HEK293 (cell line): ENCODE measurements around the gene ZNHIT2.
A peak's percentile ranks its signal among the peaks of the same experiment; 100 is the strongest.

Experiments
- CTCF ChIA-PET: fragments of 350-600 bp; formaldehyde crosslinking; extraction: SDS; loops from one replicate; lab custom pipeline; 2021; ENCODE audit warnings: antibody characterized with exemption; lab: Yijun Ruan, JAX
- POLR2A ChIA-PET: fragments of 300-600 bp; formaldehyde crosslinking; extraction: SDS; loops from one replicate; lab custom pipeline; 2020; ENCODE audit warnings: antibody characterized with exemption, inconsistent platforms; lab: Yijun Ruan, JAX
- H3K27ac ChIP-seq: fragments of 200-500 bp; sonication (Bioruptor generic); 2 replicates; pipeline ENCODE4 v1.5.1; 2014; ENCODE audit warnings: low read depth, low read length, control low read depth, inconsistent platforms; ENCODE audit errors: extremely low read depth
- H3K36me3 ChIP-seq, 2 experiments: fragments of 200-500 bp in 1 of 2; sonication (Bioruptor generic) in 1 of 2; 1 replicate in 1 of 2; 2 replicates in 1 of 2; pipeline ENCODE4 v1.5.1; 2014 to 2017; ENCODE audit warnings: inconsistent platforms in 2 of 2, low read length in 2 of 2; ENCODE audit not compliant: control insufficient read depth in 2 of 2, insufficient read depth in 1 of 2
- H3K4me1 ChIP-seq: fragments of 200-500 bp; sonication (Bioruptor generic); 2 replicates; pipeline ENCODE4 v1.5.1; 2014; ENCODE audit warnings: mild to moderate bottlenecking, low read length, inconsistent platforms; ENCODE audit not compliant: control insufficient read depth, insufficient read depth
- H3K4me3 ChIP-seq: 2 replicates; pipeline ENCODE4 v1.5.1; 2011; ENCODE audit warnings: low read depth, mild to moderate bottlenecking, control low read depth, low read length, moderate library complexity
- H3K9me3 ChIP-seq: fragments of 200-500 bp; sonication (Bioruptor generic); 2 replicates; pipeline ENCODE4 v1.5.1; 2014; ENCODE audit warnings: low read depth, low read length, inconsistent platforms; ENCODE audit not compliant: control insufficient read depth, insufficient read depth
- BCL11A ChIP-seq: fragments of 450-650 bp; formaldehyde crosslinking; IDR thresholded peaks from 2 replicates; pipeline ENCODE4 v1.5.1; 2016; ENCODE audit warnings: low read depth, missing biosample characterization, missing genetic modification characterization
- SP2 ChIP-seq: fragments of 450-650 bp; formaldehyde crosslinking; IDR thresholded peaks from 2 replicates; pipeline ENCODE4 v1.5.1; 2016; ENCODE audit warnings: missing biosample characterization, missing genetic modification characterization
- YY1 ChIP-seq: fragments of 450-650 bp; formaldehyde crosslinking; IDR thresholded peaks from 2 replicates; pipeline ENCODE4 v1.5.1; 2018; ENCODE audit warnings: missing biosample characterization, missing genetic modification characterization
- ZNF202 ChIP-seq: fragments of 450-650 bp; formaldehyde crosslinking; IDR thresholded peaks from 2 replicates; pipeline ENCODE4 v1.5.1; 2016; ENCODE audit warnings: missing biosample characterization, missing genetic modification characterization, borderline replicate concordance
- ZNF324 ChIP-seq: fragments of 450-650 bp; formaldehyde crosslinking; IDR thresholded peaks from 2 replicates; pipeline ENCODE4 v1.5.1; 2016; ENCODE audit warnings: missing biosample characterization, missing genetic modification characterization
- ZNF654 ChIP-seq: fragments of 450-650 bp; formaldehyde crosslinking; IDR thresholded peaks from 2 replicates; pipeline ENCODE4 v1.5.1; 2016; ENCODE audit warnings: low read depth, missing biosample characterization, missing genetic modification characterization
- ZNF785 ChIP-seq: fragments of 450-650 bp; formaldehyde crosslinking; IDR thresholded peaks from 2 replicates; pipeline ENCODE4 v1.5.1; 2016; ENCODE audit warnings: missing biosample characterization, missing genetic modification characterization
- TF ChIP-seq, protein P1 (sequence below): fragments of 450-650 bp; formaldehyde crosslinking; IDR thresholded peaks from 2 replicates; pipeline ENCODE4 v1.5.1; 2016; ENCODE audit warnings: missing biosample characterization, missing genetic modification characterization
- TF ChIP-seq, protein P2 (sequence below): fragments of 450-650 bp; formaldehyde crosslinking; conservative IDR thresholded peaks from 2 replicates; pipeline ENCODE4 v1.5.1; 2016; ENCODE audit warnings: low read depth, missing biosample characterization, missing genetic modification characterization

Gene ZNHIT2

DNA sequence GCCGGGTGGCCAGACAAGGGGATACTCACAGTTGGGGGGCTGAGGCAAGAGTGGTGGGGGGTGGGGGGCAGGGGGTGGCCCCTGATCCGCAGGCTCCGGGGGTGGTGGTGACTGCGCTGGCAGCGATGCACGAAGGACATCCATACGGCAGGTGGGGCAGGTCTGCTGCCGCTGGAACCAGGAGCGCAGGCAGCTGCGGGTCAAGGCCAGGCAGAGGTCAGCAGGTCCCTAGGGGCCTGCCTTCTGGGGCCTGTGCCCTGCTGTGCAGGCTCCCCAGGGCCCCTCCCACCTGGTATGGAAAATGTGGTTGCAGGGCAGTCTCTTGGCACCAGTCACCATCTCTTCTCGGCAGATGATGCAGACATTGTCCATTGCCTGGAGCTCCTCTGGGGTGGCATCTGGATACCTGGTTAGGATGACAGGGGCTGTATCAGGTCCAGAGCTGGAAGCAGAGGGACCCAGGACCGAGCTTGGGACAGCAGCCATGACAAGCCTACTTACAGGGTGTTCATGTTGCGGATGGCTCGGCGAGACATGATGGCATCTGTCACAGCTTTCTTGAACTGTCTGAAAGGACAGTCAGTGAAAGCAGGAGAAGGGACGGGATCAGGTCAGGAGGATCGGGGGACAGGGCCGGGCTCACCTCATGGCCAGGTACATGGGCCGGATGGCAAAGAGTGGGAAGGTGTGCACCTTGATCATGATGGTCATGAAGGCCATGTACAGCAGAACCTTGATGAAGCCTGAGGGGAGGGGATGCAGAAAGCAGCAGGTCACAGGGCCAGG, 13.3 kb upstream of the ZNHIT2 start (continued):
- no peak for TF ChIP-seq ZNF324
- no peak for TF ChIP-seq ZNF654 (tag by site-specific recombination)
- TF ChIP-seq BCL11A (tag by site-specific recombination) = no peak

DNA sequence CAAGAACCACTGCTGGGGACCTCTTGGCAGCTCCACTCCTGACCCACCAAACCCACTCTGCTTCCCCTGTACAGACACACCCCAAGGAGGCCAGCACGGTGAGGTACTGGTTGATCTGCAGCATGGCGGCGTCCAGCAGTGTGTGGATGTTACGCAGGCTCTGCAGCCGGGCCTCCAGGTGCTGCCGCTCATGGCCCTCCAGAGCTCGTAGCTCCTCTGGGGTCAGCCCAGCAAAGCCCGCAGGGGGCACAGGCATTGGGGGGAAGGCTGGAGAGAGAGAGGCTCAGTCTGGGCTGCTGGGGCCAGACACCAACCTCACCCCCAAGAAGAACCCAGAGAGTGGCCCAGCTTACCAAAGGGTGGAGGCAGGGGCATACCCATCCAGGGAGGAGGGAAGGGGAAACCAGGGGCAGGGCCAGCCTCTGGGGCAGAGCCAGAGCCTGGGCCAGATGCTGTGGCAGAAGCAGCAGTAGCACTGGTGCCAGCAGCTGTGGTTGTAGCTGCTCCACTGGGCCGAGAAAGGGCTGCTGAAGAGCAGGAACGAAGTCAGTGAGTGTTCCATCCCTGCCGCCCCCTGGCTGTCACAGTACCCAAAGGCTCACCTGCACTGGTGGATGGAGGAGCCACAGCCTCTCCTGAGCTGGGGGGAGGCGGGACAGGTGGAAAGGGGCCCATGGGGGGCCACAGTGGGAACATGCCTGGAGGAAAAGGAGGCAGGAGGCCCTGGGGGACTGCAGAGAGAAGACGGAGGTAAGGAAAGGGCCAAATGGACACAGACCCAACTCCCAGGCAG, 12.3 kb upstream of the ZNHIT2 start:
- H3K4me1 ChIP-seq = no peaks in the 10 kb centered on the region; the same call in 1 of the 2 replicates
- H3K36me3 ChIP-seq = peaks cover 0 to 82% of the 10 kb centered on the region in 2 experiments; a peak in 1 of 3 replicates
- TF ChIP-seq, protein P1, sequence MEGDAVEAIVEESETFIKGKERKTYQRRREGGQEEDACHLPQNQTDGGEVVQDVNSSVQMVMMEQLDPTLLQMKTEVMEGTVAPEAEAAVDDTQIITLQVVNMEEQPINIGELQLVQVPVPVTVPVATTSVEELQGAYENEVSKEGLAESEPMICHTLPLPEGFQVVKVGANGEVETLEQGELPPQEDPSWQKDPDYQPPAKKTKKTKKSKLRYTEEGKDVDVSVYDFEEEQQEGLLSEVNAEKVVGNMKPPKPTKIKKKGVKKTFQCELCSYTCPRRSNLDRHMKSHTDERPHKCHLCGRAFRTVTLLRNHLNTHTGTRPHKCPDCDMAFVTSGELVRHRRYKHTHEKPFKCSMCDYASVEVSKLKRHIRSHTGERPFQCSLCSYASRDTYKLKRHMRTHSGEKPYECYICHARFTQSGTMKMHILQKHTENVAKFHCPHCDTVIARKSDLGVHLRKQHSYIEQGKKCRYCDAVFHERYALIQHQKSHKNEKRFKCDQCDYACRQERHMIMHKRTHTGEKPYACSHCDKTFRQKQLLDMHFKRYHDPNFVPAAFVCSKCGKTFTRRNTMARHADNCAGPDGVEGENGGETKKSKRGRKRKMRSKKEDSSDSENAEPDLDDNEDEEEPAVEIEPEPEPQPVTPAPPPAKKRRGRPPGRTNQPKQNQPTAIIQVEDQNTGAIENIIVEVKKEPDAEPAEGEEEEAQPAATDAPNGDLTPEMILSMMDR (tag by site-specific recombination) = peak; percentile 20; the same call in 1 of the 2 replicates
- TF ChIP-seq YY1 (tag by site-specific recombination) = no peak
- TF ChIP-seq ZNF202 (tag by site-specific recombination) = no peak
- TF ChIP-seq SP2 (tag by site-specific recombination) = 0 out of 2 replicates have a peak, but pooled peaks have one; percentile 4
- TF ChIP-seq, protein P2, sequence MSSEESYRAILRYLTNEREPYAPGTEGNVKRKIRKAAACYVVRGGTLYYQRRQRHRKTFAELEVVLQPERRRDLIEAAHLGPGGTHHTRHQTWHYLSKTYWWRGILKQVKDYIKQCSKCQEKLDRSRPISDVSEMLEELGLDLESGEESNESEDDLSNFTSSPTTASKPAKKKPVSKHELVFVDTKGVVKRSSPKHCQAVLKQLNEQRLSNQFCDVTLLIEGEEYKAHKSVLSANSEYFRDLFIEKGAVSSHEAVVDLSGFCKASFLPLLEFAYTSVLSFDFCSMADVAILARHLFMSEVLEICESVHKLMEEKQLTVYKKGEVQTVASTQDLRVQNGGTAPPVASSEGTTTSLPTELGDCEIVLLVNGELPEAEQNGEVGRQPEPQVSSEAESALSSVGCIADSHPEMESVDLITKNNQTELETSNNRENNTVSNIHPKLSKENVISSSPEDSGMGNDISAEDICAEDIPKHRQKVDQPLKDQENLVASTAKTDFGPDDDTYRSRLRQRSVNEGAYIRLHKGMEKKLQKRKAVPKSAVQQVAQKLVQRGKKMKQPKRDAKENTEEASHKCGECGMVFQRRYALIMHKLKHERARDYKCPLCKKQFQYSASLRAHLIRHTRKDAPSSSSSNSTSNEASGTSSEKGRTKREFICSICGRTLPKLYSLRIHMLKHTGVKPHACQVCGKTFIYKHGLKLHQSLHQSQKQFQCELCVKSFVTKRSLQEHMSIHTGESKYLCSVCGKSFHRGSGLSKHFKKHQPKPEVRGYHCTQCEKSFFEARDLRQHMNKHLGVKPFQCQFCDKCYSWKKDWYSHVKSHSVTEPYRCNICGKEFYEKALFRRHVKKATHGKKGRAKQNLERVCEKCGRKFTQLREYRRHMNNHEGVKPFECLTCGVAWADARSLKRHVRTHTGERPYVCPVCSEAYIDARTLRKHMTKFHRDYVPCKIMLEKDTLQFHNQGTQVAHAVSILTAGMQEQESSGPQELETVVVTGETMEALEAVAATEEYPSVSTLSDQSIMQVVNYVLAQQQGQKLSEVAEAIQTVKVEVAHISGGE (tag by site-specific recombination) = no peak
- no peak overlapping the region for H3K4me3 ChIP-seq
- POLR2A ChIA-PET = interaction anchor here (2.0 to 2.5 kb wide), 2 partner anchors 8 to 52 kb away, joined by 7 to 24 read pairs; partner anchors contain the start of genes CAPN1, FAU and MRPL49
- H3K9me3 ChIP-seq = no peaks in the 10 kb centered on the region
- CTCF ChIA-PET = interaction anchor here (0.7 kb wide), 1 partner anchor 19 kb away, joined by 5 read pairs; no protein-coding TSS in a partner anchor
- H3K27ac ChIP-seq = no peak overlapping the region

DNA sequence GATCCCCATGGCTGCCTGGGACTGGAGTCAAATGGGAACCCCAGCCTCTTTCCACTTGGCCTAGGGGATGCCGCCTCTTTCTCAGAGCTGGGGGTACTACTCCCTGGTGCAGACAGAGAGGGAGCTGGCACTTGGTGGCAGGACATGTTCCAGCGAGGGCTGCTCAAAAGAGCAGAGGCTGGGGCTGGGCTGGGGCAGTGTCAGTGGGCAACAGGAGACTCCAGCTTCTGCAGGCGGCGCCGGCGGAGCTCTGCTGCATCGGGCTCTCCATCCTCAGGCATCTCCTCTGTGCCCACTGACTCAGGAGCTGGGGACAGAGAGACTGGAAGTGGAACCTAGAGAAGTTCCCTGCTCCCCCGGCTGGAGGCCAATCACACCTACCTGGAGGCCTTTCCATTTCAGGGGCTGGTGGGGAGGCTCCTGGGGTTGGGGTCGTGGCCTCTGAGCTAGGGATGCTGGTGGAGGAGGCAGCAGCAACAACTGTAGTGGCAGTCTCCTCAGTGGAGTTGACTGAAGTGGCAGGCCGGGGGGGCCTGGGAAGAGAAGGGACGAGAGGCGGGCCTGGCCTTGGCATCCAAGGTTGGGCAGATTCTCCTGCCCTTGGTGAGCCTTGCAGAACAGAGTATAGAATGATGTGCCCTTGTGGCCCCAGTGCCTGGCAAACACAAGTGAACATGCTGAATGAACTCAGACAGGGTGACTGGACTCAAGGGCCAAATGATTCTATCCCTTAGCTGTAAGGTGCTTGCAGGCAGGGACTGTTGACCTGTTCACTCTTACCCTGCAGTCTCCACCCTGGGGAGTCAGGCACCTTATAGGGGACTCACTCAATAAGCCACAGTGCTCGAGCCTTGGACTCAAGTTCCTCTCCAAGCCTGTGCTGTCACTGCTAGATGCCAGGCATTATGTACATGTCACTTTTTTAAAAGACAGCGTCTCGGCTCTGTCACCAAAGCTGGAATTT, 11.0 kb upstream of the ZNHIT2 start:
- no peaks in the 10 kb centered on the region; the same call in 1 of the 2 replicates for H3K4me1 ChIP-seq
- H3K27ac ChIP-seq = no peak overlapping the region
- no peak for TF ChIP-seq ZNF785
- TF ChIP-seq, all 188 proteins: peak for 0
- Histone ChIP-seq H3K36me3 (peaks cover 0 to 94% of the 10 kb centered on the region in 2 experiments; a peak in 2 of 3 replicates), H3K9me3 (no peaks in the 10 kb centered on the region), H3K4me3 (no peak overlapping the region)
- POLR2A ChIA-PET = interaction anchor here (0.7 to 2.0 kb wide), 3 partner anchors 11 to 133 kb away, joined by 3 to 7 read pairs (median 4); partner anchors contain the start of genes CAPN1, POLA2 and ZNHIT2
- CTCF ChIA-PET = interaction anchor here (0.7 to 1.4 kb wide), 4 partner anchors 11 to 53 kb away, joined by 3 to 5 read pairs (median 4); partner anchors contain the start of genes CAPN1 and ZNHIT2
